Measurements from ENCODE around the gene FXYD1.

- no peak for TF ChIP-seq EZH2 (IDR thresholded peaks at IDR 0.05; ENCODE audit: insufficient read depth, low read length)
- no peak for TF ChIP-seq CTCF (IDR thresholded peaks at IDR 0.05; ENCODE audit: insufficient read depth, low read depth, low read length)
Measured at GRCh38 chr19:35124098-35125060, 14.2 kb upstream of the FXYD1 start.
